ENCODE measurements around the gene SOS1.
A peak's percentile ranks its signal among the peaks of the same experiment; 100 is the strongest.

Gene SOS1

GRCh38 chr2:38960609-38961320, 160.1 kb downstream of the SOS1 start:
- no peak for TF ChIP-seq CTCF (IDR thresholded peaks at IDR 0.05; ENCODE audit: control insufficient read depth, insufficient read depth, low read depth, low read length, missing control alignments)
- DNase-seq (ENCODE audit: low read depth): no peak
- H3K4me3 ChIP-seq (ENCODE audit: control insufficient read depth, low read depth, low read length): peak overlapping the region; percentile 31

DNA sequence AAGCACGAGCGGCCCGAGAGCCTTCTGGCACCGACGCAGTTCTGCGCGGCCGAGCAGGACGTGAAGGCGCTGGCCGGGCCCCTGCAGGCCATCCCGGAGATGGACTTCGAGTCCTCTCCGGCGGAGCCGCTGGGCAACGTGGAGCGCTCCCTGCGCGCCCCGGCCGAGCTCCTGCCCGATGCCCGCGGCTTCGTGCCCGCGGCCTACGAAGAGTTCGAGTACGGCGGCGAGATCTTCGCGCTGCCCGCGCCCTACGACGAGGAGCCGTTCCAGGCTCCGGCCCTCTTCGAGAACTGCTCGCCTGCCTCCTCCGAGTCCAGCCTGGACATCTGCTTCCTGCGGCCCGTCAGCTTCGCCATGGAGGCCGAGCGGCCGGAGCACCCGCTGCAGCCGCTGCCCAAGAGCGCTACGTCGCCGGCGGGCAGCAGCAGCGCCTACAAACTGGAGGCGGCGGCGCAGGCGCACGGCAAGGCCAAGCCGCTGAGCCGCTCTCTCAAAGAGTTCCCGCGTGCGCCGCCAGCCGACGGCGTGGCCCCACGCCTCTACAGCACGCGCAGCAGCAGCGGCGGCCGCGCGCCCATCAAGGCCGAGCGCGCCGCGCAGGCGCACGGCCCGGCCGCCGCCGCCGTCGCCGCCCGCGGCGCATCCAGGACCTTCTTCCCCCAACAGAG, 160.8 kb downstream of the SOS1 start:
- DNase-seq (ENCODE audit: low read depth): peak; percentile 5
- peak overlapping the region; percentile 31 for H3K4me3 ChIP-seq (ENCODE audit: control insufficient read depth, low read depth, low read length)
- no peak for TF ChIP-seq CTCF (IDR thresholded peaks at IDR 0.05; ENCODE audit: control insufficient read depth, insufficient read depth, low read depth, low read length, missing control alignments)

DNA sequence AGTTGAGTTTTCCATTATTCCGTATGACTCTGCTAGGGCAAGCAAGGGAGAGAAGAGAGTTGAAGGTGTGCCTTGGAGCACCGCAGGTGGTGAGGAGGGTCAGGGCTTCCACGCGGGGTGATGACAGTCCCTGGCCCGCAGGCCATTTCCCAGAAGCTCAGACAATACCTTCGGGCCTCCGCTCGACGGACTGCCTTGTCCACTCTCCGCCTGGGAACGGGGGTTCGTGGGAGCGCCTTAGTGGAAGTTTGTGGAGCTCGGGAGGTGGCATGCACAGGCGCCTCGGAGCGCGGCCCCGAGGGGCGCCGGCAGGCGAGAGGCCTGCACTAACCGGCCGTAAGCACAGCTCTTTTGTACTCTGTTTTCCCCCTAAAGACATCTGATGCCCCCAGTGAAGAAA, 161.4 kb downstream of the SOS1 start:
- H3K4me3 ChIP-seq (ENCODE audit: control insufficient read depth, low read depth, low read length): no peak overlapping the region
- no peak for TF ChIP-seq CTCF (IDR thresholded peaks at IDR 0.05; ENCODE audit: control insufficient read depth, insufficient read depth, low read depth, low read length, missing control alignments)
- DNase-seq (ENCODE audit: low read depth): no peak

DNA sequence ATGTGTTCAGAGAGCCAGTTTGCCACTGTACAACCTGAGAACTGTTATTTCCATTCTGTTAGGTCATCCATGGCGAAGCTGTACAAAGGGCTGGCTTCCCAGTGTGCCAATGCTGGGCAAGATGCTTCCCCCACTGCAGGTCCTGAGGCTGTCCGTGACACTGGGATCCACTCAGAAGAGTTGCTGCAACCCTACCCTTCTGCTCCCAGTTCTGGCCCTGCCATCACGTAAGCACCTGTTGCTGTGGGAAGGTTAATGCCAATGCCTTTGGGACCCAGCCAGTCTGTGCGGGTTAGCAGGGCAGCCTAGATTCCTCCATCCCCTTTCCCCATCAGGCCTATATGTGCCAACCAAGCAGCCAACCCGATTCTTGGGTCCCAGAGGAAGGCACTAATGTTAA, 162.9 kb downstream of the SOS1 start:
- DNase-seq (ENCODE audit: low read depth): no peak
- TF ChIP-seq CTCF (IDR thresholded peaks at IDR 0.05; ENCODE audit: control insufficient read depth, insufficient read depth, low read depth, low read length, missing control alignments): no peak

GRCh38 chr2:38951766-38952165, 169.1 kb downstream of the SOS1 start:
- no peak for TF ChIP-seq CTCF (IDR thresholded peaks at IDR 0.05; ENCODE audit: control insufficient read depth, insufficient read depth, low read depth, low read length, missing control alignments)
- H3K4me3 ChIP-seq (ENCODE audit: control insufficient read depth, low read depth, low read length): no peak overlapping the region
- no peak for DNase-seq (ENCODE audit: low read depth)

More for the DNA sequence above, 162.9 kb downstream of the SOS1 start:
- H3K4me3 ChIP-seq (ENCODE audit: control insufficient read depth, low read depth, low read length): no peak overlapping the region

DNA sequence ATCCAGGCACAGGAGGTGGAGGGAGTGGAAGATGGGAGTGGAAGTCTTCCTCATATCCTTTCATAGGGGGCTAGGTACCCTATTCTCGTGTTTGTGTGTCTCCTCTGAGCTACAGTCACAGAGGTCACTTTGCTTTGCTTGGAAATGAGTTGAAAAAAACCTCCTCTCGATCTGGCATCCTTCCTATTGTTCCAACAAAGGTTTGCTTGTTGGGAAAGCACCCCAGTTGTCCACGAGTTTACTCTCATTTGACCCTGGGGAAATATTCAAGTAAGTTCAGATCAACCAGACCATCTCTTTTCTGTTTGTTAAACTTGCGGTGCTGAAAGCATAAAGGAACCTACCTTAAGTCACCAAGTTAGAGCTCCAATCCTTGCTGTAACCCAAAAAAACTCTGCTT, 171.9 kb downstream of the SOS1 start:
- no peak for TF ChIP-seq CTCF (IDR thresholded peaks at IDR 0.05; ENCODE audit: control insufficient read depth, insufficient read depth, low read depth, low read length, missing control alignments)
- H3K4me3 ChIP-seq (ENCODE audit: control insufficient read depth, low read depth, low read length): no peak overlapping the region
- no peak for DNase-seq (ENCODE audit: low read depth)

Data from AG09309 (cell line).